ENCODE results near the gene EVPL. TPM values are rescaled to one million over a fixed set of nuclear protein-coding genes. Genes with fewer than 3 reads are reported as not detected.

The EVPL gene
- total RNA-seq, 1 experiment from 2014 or later = 1.3 TPM

- POLR2A ChIA-PET = no interaction called here
- no peaks in the 10 kb centered on the region for H3K27me3 Mint-ChIP-seq (ENCODE audit: low read depth)
- no peak overlapping the region for H3K4me3 Mint-ChIP-seq
- ATAC-seq = no peak
- H3K27ac Mint-ChIP-seq = peak overlapping the region; percentile 33
- no peak for DNase-seq (ENCODE audit: low spot score)
- H3K36me3 Mint-ChIP-seq = peaks cover 59% of the 10 kb centered on the region
- CTCF ChIA-PET = interaction anchor here (0.5 to 2.5 kb wide), 2 partner anchors 22 to 40 kb away, joined by 4 to 16 read pairs; no protein-coding TSS in a partner anchor
- H3K4me1 Mint-ChIP-seq = peaks cover 3% of the 10 kb centered on the region
- H3K9me3 Mint-ChIP-seq = no peaks in the 10 kb centered on the region
- TF ChIP-seq ERG (CRISPR knock-in tag; IDR thresholded peaks at IDR 0.05) (no peak), GRHL2 (CRISPR knock-in tag; IDR thresholded peaks at IDR 0.05; ENCODE audit: insufficient replicate concordance, severe bottlenecking) (no peak), FOXP4 (CRISPR knock-in tag; IDR thresholded peaks at IDR 0.05) (no peak), ZNF512 (CRISPR knock-in tag; IDR thresholded peaks at IDR 0.05; ENCODE audit: borderline replicate concordance) (no peak), CDX4 (CRISPR knock-in tag; IDR thresholded peaks at IDR 0.05; ENCODE audit: borderline replicate concordance) (no peak), CREB1 (CRISPR knock-in tag; IDR thresholded peaks at IDR 0.05) (no peak), ATF6 (CRISPR knock-in tag; IDR thresholded peaks at IDR 0.05) (no peak), ESRRA (CRISPR knock-in tag; IDR thresholded peaks at IDR 0.05; ENCODE audit: borderline replicate concordance) (no peak), ATF3 (CRISPR knock-in tag; conservative IDR thresholded peaks at IDR 0.05) (no peak), KAT7 (CRISPR knock-in tag; IDR thresholded peaks at IDR 0.05; ENCODE audit: borderline replicate concordance) (no peak), ZNF263 (CRISPR knock-in tag; IDR thresholded peaks at IDR 0.05; ENCODE audit: low read depth) (no peak), ELF4 (CRISPR knock-in tag; IDR thresholded peaks at IDR 0.05; ENCODE audit: low read depth) (no peak), RELA (CRISPR knock-in tag; IDR thresholded peaks at IDR 0.05; ENCODE audit: borderline replicate concordance) (no peak), AR (CRISPR knock-in tag; IDR thresholded peaks at IDR 0.05) (no peak), ARID4B (CRISPR knock-in tag; IDR thresholded peaks at IDR 0.05; ENCODE audit: borderline replicate concordance) (no peak), PRRX2 (CRISPR knock-in tag; IDR thresholded peaks at IDR 0.05) (no peak), FOXJ3 (CRISPR knock-in tag; IDR thresholded peaks at IDR 0.05; ENCODE audit: borderline replicate concordance) (no peak), NR2C2 (CRISPR knock-in tag; IDR thresholded peaks at IDR 0.05) (no peak), NFYB (CRISPR knock-in tag; conservative IDR thresholded peaks at IDR 0.05; ENCODE audit: low read depth) (no peak)
Measured at GRCh38 chr17:76054112-76054476, 27.0 kb upstream of the EVPL start.

Measured in WTC11 (cell line).